ENCODE results near the gene UCP3.

The UCP3 gene

GRCh38 chr11:74021998-74022397, 13.1 kb upstream of the UCP3 start:
- Histone ChIP-seq H3K36me3 (ENCODE audit: low read length) (no peaks in the 10 kb centered on the region), H3K4me2 (ENCODE audit: low read depth, low read length, poor library complexity, severe bottlenecking) (no peak overlapping the region)

GRCh38 chr11:74020539-74020938, 11.7 kb upstream of the UCP3 start:
- Histone ChIP-seq H3K9ac (ENCODE audit: low read length) (no peak overlapping the region), H3K36me3 (ENCODE audit: low read length) (no peaks in the 10 kb centered on the region), H3K9me3 (ENCODE audit: insufficient read depth, low read length) (no peaks in the 10 kb centered on the region), H3K79me2 (ENCODE audit: insufficient read depth, low read length) (no peaks in the 10 kb centered on the region), H4K20me1 (ENCODE audit: low read depth, low read length) (no peaks in the 10 kb centered on the region), H2AFZ (ENCODE audit: low read depth, low read length, severe bottlenecking) (no peak overlapping the region), H3K27me3 (ENCODE audit: low read length) (no peaks in the 10 kb centered on the region), H3K4me2 (ENCODE audit: low read depth, low read length, poor library complexity, severe bottlenecking) (no peak overlapping the region), H3F3A (ENCODE audit: insufficient read depth) (no peaks in the 10 kb centered on the region), H3K9me2 (replicated peaks; ENCODE audit: insufficient read depth, low read length) (no peaks in the 10 kb centered on the region), H3K27ac (ENCODE audit: low read depth, low read length) (no peak overlapping the region), H3K4me3 (ENCODE audit: insufficient read depth, low read length, poor library complexity, severe bottlenecking) (no peak overlapping the region)
- TF ChIP-seq EZH2phosphoT487 (conservative IDR thresholded peaks at IDR 0.05; ENCODE audit: low read length), result no peak
- TF ChIP-seq, protein P1, sequence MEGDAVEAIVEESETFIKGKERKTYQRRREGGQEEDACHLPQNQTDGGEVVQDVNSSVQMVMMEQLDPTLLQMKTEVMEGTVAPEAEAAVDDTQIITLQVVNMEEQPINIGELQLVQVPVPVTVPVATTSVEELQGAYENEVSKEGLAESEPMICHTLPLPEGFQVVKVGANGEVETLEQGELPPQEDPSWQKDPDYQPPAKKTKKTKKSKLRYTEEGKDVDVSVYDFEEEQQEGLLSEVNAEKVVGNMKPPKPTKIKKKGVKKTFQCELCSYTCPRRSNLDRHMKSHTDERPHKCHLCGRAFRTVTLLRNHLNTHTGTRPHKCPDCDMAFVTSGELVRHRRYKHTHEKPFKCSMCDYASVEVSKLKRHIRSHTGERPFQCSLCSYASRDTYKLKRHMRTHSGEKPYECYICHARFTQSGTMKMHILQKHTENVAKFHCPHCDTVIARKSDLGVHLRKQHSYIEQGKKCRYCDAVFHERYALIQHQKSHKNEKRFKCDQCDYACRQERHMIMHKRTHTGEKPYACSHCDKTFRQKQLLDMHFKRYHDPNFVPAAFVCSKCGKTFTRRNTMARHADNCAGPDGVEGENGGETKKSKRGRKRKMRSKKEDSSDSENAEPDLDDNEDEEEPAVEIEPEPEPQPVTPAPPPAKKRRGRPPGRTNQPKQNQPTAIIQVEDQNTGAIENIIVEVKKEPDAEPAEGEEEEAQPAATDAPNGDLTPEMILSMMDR (IDR thresholded peaks at IDR 0.05; ENCODE audit: insufficient read depth, low read length, poor library complexity, severe bottlenecking), result no peak

More at GRCh38 chr11:74021998-74022397, 13.1 kb upstream of the UCP3 start:
- no peak overlapping the region for H3K9ac ChIP-seq (ENCODE audit: low read length)
- no peaks in the 10 kb centered on the region for H3K9me2 ChIP-seq (replicated peaks; ENCODE audit: insufficient read depth, low read length)
- H3K79me2 ChIP-seq (ENCODE audit: insufficient read depth, low read length), result no peaks in the 10 kb centered on the region
- H2AFZ ChIP-seq (ENCODE audit: low read depth, low read length, severe bottlenecking), result no peak overlapping the region
- H3K27me3 ChIP-seq (ENCODE audit: low read length), result no peaks in the 10 kb centered on the region
- H4K20me1 ChIP-seq (ENCODE audit: low read depth, low read length), result no peaks in the 10 kb centered on the region
- H3K27ac ChIP-seq (ENCODE audit: low read depth, low read length), result no peak overlapping the region
- no peak for TF ChIP-seq EZH2phosphoT487 (conservative IDR thresholded peaks at IDR 0.05; ENCODE audit: low read length)
- TF ChIP-seq, protein P1 (IDR thresholded peaks at IDR 0.05; ENCODE audit: insufficient read depth, low read length, poor library complexity, severe bottlenecking), result no peak
- H3F3A ChIP-seq (ENCODE audit: insufficient read depth), result no peaks in the 10 kb centered on the region
- H3K4me3 ChIP-seq (ENCODE audit: insufficient read depth, low read length, poor library complexity, severe bottlenecking), result no peak overlapping the region
- H3K9me3 ChIP-seq (ENCODE audit: insufficient read depth, low read length), result no peaks in the 10 kb centered on the region

DNA sequence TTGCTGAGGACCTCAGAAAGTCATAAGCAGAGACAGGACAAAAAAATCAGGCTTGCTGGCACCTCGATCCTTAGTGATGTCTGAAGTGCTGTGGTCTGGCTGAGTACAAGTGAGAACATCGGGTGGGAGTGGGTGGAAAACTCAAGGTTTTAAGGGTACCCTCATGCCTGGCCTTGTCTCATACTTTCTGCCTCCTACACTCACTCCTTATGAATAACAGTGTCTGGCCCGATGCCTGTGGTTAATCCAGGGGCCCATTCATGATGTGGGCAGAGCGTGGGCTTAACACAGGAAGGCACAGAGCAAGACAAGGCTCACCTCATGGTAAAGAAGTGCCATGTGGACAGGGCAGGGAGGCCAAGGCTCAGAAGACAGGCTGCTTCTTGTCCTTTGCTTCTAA, 11.0 kb upstream of the UCP3 start:
- Histone ChIP-seq H3K27ac (ENCODE audit: low read depth, low read length) (no peak overlapping the region), H3K4me3 (ENCODE audit: insufficient read depth, low read length, poor library complexity, severe bottlenecking) (no peak overlapping the region), H3K9ac (ENCODE audit: low read length) (no peak overlapping the region), H3K9me3 (ENCODE audit: insufficient read depth, low read length) (no peaks in the 10 kb centered on the region), H4K20me1 (ENCODE audit: low read depth, low read length) (no peaks in the 10 kb centered on the region), H3F3A (ENCODE audit: insufficient read depth) (no peaks in the 10 kb centered on the region), H2AFZ (ENCODE audit: low read depth, low read length, severe bottlenecking) (no peak overlapping the region), H3K9me2 (replicated peaks; ENCODE audit: insufficient read depth, low read length) (no peaks in the 10 kb centered on the region), H3K79me2 (ENCODE audit: insufficient read depth, low read length) (no peaks in the 10 kb centered on the region), H3K27me3 (ENCODE audit: low read length) (no peaks in the 10 kb centered on the region), H3K36me3 (ENCODE audit: low read length) (no peaks in the 10 kb centered on the region), H3K4me2 (ENCODE audit: low read depth, low read length, poor library complexity, severe bottlenecking) (no peak overlapping the region)
- TF ChIP-seq, protein P1 (IDR thresholded peaks at IDR 0.05; ENCODE audit: insufficient read depth, low read length, poor library complexity, severe bottlenecking), result no peak
- TF ChIP-seq EZH2phosphoT487 (conservative IDR thresholded peaks at IDR 0.05; ENCODE audit: low read length), result no peak

Data from SU-DHL-6 (cell line).